ENCODE data around the gene BANF1. TPM values are rescaled to one million over a fixed set of nuclear protein-coding genes. Genes with fewer than 3 reads are reported as not detected.

The BANF1 gene
- total and polyA plus RNA-seq, 2 experiments from 2014 or later: 77.0 to 496 TPM

GRCh38 chr11:65976216-65977176, 25.8 kb upstream of the BANF1 start:
- Histone ChIP-seq H3K27ac (no peak overlapping the region), H3K4me1 (ENCODE audit: low read depth) (no peaks in the 10 kb centered on the region), H3K9me3 (ENCODE audit: low read depth) (no peaks in the 10 kb centered on the region), H3K36me3 (peaks cover 26% of the 10 kb centered on the region), H3K4me3 (no peak overlapping the region), H3K27me3 (no peaks in the 10 kb centered on the region)
- no peak for DNase-seq (ENCODE audit: low read depth in 1 of 2, low spot score in 1 of 2)
- no peak for TF ChIP-seq CTCF (IDR thresholded peaks at IDR 0.05; ENCODE audit: low read depth, low read length)

DNA sequence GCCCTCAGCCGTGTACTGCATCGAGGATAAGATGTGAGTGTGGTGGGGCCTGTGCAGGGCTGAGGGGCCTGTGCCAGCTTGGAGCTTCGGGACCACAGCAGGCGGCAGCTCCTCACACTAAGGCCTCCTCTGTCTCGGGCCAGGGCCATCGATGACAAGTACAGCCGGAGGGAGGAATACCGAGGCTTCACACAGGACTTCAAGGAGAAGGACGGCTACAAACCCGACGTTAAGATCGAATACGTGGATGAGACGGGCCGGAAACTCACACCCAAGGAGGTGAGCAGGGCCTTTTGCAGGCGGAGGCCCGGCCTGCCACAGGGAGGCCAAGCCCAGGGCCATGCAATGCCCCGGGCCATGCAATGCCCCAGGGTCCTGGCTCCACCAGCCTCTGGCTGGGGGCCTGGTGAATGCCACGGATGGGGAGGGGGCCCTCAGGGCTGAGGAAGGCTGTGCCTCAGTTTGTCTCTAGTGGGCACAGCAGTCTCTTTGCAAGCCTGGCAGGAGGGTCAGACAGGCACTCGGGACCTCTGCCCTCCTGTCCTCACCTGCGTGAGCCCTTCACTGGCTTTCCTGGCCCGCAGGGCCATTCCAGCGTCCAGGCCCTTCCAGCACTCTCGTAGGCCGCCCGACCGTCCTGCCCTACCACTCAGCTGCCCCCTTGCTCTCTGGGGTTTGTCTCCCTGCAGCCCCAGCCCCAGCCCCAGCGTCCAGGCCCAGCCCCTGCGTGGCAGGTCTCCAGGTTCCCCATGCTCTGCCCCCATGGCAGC, 24.5 kb upstream of the BANF1 start:
- no peaks in the 10 kb centered on the region for H3K27me3 ChIP-seq
- no peak for TF ChIP-seq CTCF (IDR thresholded peaks at IDR 0.05; ENCODE audit: low read depth, low read length)
- no peaks in the 10 kb centered on the region for H3K4me1 ChIP-seq (ENCODE audit: low read depth)
- H3K36me3 ChIP-seq: peaks cover 26% of the 10 kb centered on the region
- no peak overlapping the region for H3K4me3 ChIP-seq
- H3K27ac ChIP-seq: no peak overlapping the region
- H3K9me3 ChIP-seq (ENCODE audit: low read depth): no peaks in the 10 kb centered on the region
- DNase-seq (ENCODE audit: low read depth in 1 of 2, low spot score in 1 of 2): no peak

DNA sequence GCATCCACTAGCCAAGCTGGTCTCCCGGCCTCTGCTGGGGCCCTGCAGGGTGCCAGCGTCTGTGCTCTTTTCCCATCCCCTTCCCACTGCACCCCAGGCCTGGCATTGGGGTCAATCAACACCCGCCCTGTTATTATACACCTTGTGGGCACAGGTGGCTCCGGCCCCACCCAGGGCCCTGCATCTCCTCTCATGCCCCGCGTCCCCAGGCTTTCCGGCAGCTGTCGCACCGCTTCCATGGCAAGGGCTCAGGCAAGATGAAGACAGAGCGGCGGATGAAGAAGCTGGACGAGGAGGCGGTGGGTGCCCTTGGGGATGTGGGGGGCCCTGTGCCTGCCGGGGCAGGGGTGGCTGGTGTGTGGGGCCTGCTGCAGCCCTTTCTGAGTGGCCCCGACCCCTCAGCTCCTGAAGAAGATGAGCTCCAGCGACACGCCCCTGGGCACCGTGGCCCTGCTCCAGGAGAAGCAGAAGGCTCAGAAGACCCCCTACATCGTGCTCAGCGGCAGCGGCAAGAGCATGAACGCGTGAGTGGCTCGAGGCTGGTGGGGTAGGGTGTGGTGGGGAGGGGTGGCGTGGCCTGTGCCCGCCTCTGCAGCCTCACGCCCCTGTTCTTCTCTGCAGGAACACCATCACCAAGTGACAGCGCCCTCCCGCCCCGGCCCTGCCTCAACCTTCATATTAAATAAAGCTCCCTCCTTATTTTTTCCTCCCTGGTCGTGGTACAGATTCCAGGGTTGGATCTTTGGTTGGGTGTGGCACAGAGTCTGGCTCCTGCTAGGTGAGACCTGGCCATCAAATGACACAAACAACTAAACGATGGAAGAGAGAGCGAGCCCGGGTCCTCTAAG, 23.7 kb upstream of the BANF1 start:
- Histone ChIP-seq H3K4me3 (no peak overlapping the region), H3K9me3 (ENCODE audit: low read depth) (no peaks in the 10 kb centered on the region), H3K27ac (no peak overlapping the region), H3K4me1 (ENCODE audit: low read depth) (no peaks in the 10 kb centered on the region), H3K27me3 (no peaks in the 10 kb centered on the region), H3K36me3 (peaks cover 26% of the 10 kb centered on the region)
- no peak for DNase-seq (ENCODE audit: low read depth in 1 of 2, low spot score in 1 of 2)
- TF ChIP-seq CTCF (IDR thresholded peaks at IDR 0.05; ENCODE audit: low read depth, low read length): no peak

GRCh38 chr11:65979261-65979759, 23.0 kb upstream of the BANF1 start:
- H3K27me3 ChIP-seq: no peaks in the 10 kb centered on the region
- no peaks in the 10 kb centered on the region for H3K9me3 ChIP-seq (ENCODE audit: low read depth)
- no peak for TF ChIP-seq CTCF (IDR thresholded peaks at IDR 0.05; ENCODE audit: low read depth, low read length)
- DNase-seq (ENCODE audit: low read depth in 1 of 2, low spot score in 1 of 2): no peak
- H3K36me3 ChIP-seq: peaks cover 26% of the 10 kb centered on the region
- H3K4me3 ChIP-seq: no peak overlapping the region
- H3K27ac ChIP-seq: no peak overlapping the region
- no peaks in the 10 kb centered on the region for H3K4me1 ChIP-seq (ENCODE audit: low read depth)
